K562 (cell line): Measurements from ENCODE around the gene PAXIP1. TPM values are rescaled to one million over a fixed set of nuclear protein-coding genes. Genes with fewer than 3 reads are reported as not detected.

Experiments
- ATAC-seq: fragments of 200-7000 bp; cut with Tn5 transposase; 3 replicates; pipeline ENCODE4 v1.9.1; 2020; ENCODE audit warnings: moderate library complexity
- BruUV-seq: library from RNA; stranded (reverse); fragments of 400-500 nt; replicated peaks from 2 replicates; lab custom pipeline; 2021; lab: Mats Ljungman, UMichigan
- CTCF ChIA-PET: fragments of 300-600 bp; formaldehyde crosslinking; extraction: SDS; loops from one replicate; lab custom pipeline; 2021; ENCODE audit warnings: low intra/inter-chr PET ratio; lab: Yijun Ruan, JAX
- POLR2A ChIA-PET: fragments of 300-600, 350-650 bp; sonication (Branson Sonifier 250); formaldehyde crosslinking; extraction: SDS; loops from one replicate; lab custom pipeline; 2021; ENCODE audit warnings: antibody characterized with exemption, inconsistent platforms; lab: Yijun Ruan, JAX
- DNase-seq, 4 experiments: peaks; one replicate each; pipeline versions ENCODE4 v3.0.0 to v3.0.0-alpha.2; 2011 to 2018; ENCODE audit warnings: low spot score in 3 of 4, mixed read lengths in 3 of 4; ENCODE audit errors: extremely low read depth in 1 of 4
- FAIRE-seq: peaks from 2 replicates; lab custom pipeline; 2011; peaks lifted over from hg19 to GRCh38; lab: Jason Lieb, UNC
- H2AFZ ChIP-seq: 2 replicates; pipeline ENCODE4 v1.6.0; 2011; ENCODE audit warnings: low read depth, low read length, control low read depth, inconsistent platforms
- H3K27ac ChIP-seq: fragments of 200-600 bp; 3 replicates; pipeline ENCODE4 v1.8.0; 2011; ENCODE audit warnings: low read depth, mild to moderate bottlenecking, control low read depth, inconsistent platforms, low read length, moderate library complexity, mixed read lengths; ENCODE audit errors: extremely low read depth
- H3K27me3 ChIP-seq, 2 experiments: fragments of 300-600 bp in 1 of 2; 2 replicates in 1 of 2; 3 replicates in 1 of 2; pipeline versions ENCODE4 v1.6.0 to v1.8.0; 2011; ENCODE audit warnings: inconsistent platforms in 2 of 2, low read length in 2 of 2, mild to moderate bottlenecking in 1 of 2, mixed read lengths in 1 of 2, moderate library complexity in 1 of 2; ENCODE audit not compliant: control insufficient read depth in 2 of 2, insufficient read depth in 2 of 2
- H3K36me3 ChIP-seq: fragments of 300-600 bp; 3 replicates; pipeline ENCODE4 v1.8.0; 2011; ENCODE audit warnings: mild to moderate bottlenecking, low read length, inconsistent platforms; ENCODE audit not compliant: control insufficient read depth, insufficient read depth
- H3K4me1 ChIP-seq, 2 experiments: fragments of 200-600 bp in 1 of 2; replicated peaks in 1 of 2; 2 replicates in 1 of 2; 3 replicates in 1 of 2; pipeline versions ENCODE4 v1.5.1 to v1.8.0; 2011; ENCODE audit warnings: inconsistent platforms in 2 of 2, low read length in 2 of 2, mild to moderate bottlenecking in 1 of 2, mixed read lengths in 1 of 2, moderate library complexity in 1 of 2; ENCODE audit not compliant: control insufficient read depth in 2 of 2, insufficient read depth in 2 of 2
- H3K4me2 ChIP-seq: 2 replicates; pipeline ENCODE4 v1.6.1; 2011; ENCODE audit warnings: low read length, control low read depth, inconsistent platforms, mixed read lengths; ENCODE audit not compliant: insufficient read depth
- H3K4me3 ChIP-seq: fragments of 200-600 bp; sonication (generic), shearing (Covaris generic); 2 replicates; pipeline ENCODE4 v1.5.1; 2016; ENCODE audit warnings: control low read depth, inconsistent platforms
- H3K79me2 ChIP-seq: fragments of 200-600 bp; 3 replicates; pipeline ENCODE4 v1.8.0; 2011; ENCODE audit warnings: low read length, inconsistent platforms; ENCODE audit not compliant: control insufficient read depth, insufficient read depth
- H3K9ac ChIP-seq, 2 experiments: 2 replicates each; pipeline versions ENCODE4 v1.6.0 to v1.6.1; 2011; ENCODE audit warnings: low read depth in 2 of 2, low read length in 2 of 2, control low read depth in 1 of 2, inconsistent platforms in 1 of 2, mild to moderate bottlenecking in 1 of 2, mixed read lengths in 1 of 2; ENCODE audit not compliant: insufficient read depth in 1 of 2
- H3K9me1 ChIP-seq: one replicate; pipeline ENCODE4 v1.6.0; 2011; ENCODE audit warnings: inconsistent platforms, mild to moderate bottlenecking, low read length, moderate library complexity; ENCODE audit not compliant: control insufficient read depth, insufficient read depth
- H3K9me3 ChIP-seq: replicated peaks from 2 replicates; pipeline ENCODE4 v1.5.1; 2011; ENCODE audit warnings: low read depth, low read length, inconsistent platforms; ENCODE audit not compliant: control insufficient read depth, insufficient read depth
- H4K20me1 ChIP-seq: replicated peaks from 2 replicates; pipeline ENCODE4 v1.6.1; 2011; ENCODE audit warnings: low read length, inconsistent platforms, mixed read lengths; ENCODE audit not compliant: control insufficient read depth, insufficient read depth
- FOXA3 ChIP-seq, 2 experiments: fragments of 450-650 bp in 1 of 2; sonication (generic) in 1 of 2; formaldehyde crosslinking; IDR thresholded peaks in 1 of 2; conservative IDR thresholded peaks in 1 of 2; 2 replicates each; pipeline versions ENCODE4 v1.4.0 to v1.8.0; 2020 to 2022; ENCODE audit warnings: mild to moderate bottlenecking in 2 of 2, missing genetic modification reagents in 1 of 2
- GABPA ChIP-seq: fragments of 200-800 bp; sonication (Bioruptor generic); conservative IDR thresholded peaks from 2 replicates; pipeline ENCODE4 v1.6.1; 2016; ENCODE audit warnings: low read depth, missing genetic modification characterization, missing compliant biosample characterization
- HIVEP1 ChIP-seq: fragments of 250-450 bp; sonication (Bioruptor Pico); IDR thresholded peaks from 2 replicates; pipeline ENCODE4 v1.4.0; 2020; ENCODE audit warnings: mild to moderate bottlenecking
- SMC3 ChIP-seq: conservative IDR thresholded peaks from 2 replicates; pipeline ENCODE4 v1.6.1; 2011; ENCODE audit warnings: low read depth, low read length, improper control_type of control experiment; ENCODE audit not compliant: insufficient read depth
- SP2 ChIP-seq: IDR thresholded peaks from 2 replicates; pipeline ENCODE4 v1.6.1; 2011; ENCODE audit warnings: mild to moderate bottlenecking, low read depth, low read length, moderate library complexity; ENCODE audit not compliant: poor library complexity, severe bottlenecking; ENCODE audit errors: extremely low read depth
- SPI1 ChIP-seq: IDR thresholded peaks from 2 replicates; pipeline ENCODE4 v1.6.1; 2011; ENCODE audit warnings: low read depth, low read length, control low read depth, borderline replicate concordance
- WGBS: fragments of 100-300 bp; shearing (Covaris generic); methylation state at CpG from one replicate; pipeline ENCODE4 v1.1.6; 2016; ENCODE audit warnings: low coverage, mixed read lengths; ENCODE audit not compliant: insufficient coverage; ENCODE audit errors: missing lambda C conversion rate; 5-methylcytosine and 5-hydroxymethylcytosine counted together
- in situ Hi-C: fragments of 300-500 bp; cut with MboI; formaldehyde crosslinking; loops from 4 replicates; pipeline ENCODE4 v1.15.0; 2018; ENCODE audit warnings: inconsistent platforms, mixed read lengths
- intact Hi-C: fragments of 100-400 bp; cut with micrococcal nuclease; formaldehyde crosslinking; loops from 2 replicates; pipeline ENCODE4 v1.14.2; 2022
- polyA plus RNA-seq, 8 experiments: library from polyadenylated mRNA; depleted of rRNA in 4 of 8; stranded (reverse) in 5 of 8; unstranded in 3 of 8; fragments of >200 nt; fragmentation: Nextera tagmentation in 2 of 8; fragmentation: Illumina TruSeq in 1 of 8; extraction: Ambion mirVana in 2 of 8; extraction: Trizol in 1 of 8; gene quantifications; 2 replicates each; pipeline versions ENCODE4 v1.2.1 to v1.2.3, GENCODE V29; 2011 to 2014; ENCODE audit warnings: inconsistent platforms in 1 of 8, missing spikeins in 1 of 8
- total RNA-seq, 7 experiments: library from RNA; depleted of rRNA in 6 of 7; stranded (reverse); fragments of >200 nt in 6 of 7; fragmentation: Illumina TruSeq in 2 of 7; extraction: Trizol in 2 of 7; gene quantifications; 2 replicates each; pipeline versions ENCODE4 v1.2.1 to v1.2.3, GENCODE V29; 2011 to 2021; ENCODE audit warnings: low replicate concordance in 1 of 7
- TF ChIP-seq, protein P1 (sequence below), 2 experiments: fragments of 450-650 bp in 1 of 2; IDR thresholded peaks; 2 replicates each; pipeline ENCODE4 v1.6.1; 2011 to 2017; ENCODE audit warnings: low read depth in 2 of 2, antibody characterized with exemption in 1 of 2, borderline replicate concordance in 1 of 2, low read length in 1 of 2, mild to moderate bottlenecking in 1 of 2, mixed read lengths in 1 of 2; ENCODE audit not compliant: control insufficient read depth in 1 of 2
- TF ChIP-seq, protein P2 (sequence below): fragments of 250-450 bp; sonication (Bioruptor Pico); IDR thresholded peaks from 2 replicates; pipeline ENCODE4 v1.6.1; 2021; ENCODE audit warnings: mild to moderate bottlenecking
- TF ChIP-seq, protein P3 (sequence below), 2 experiments: IDR thresholded peaks in 1 of 2; conservative IDR thresholded peaks in 1 of 2; 2 replicates each; pipeline ENCODE4 v1.6.1; 2016; ENCODE audit warnings: low read depth in 2 of 2, mild to moderate bottlenecking in 1 of 2, missing compliant biosample characterization in 1 of 2, missing genetic modification characterization in 1 of 2, moderate library complexity in 1 of 2

PAXIP1 gene
- total and polyA plus RNA-seq, 9 of the 15 experiments (the other 6 are each of a cell fraction or from before 2014, with no cell fraction given): 9.7 to 37.9 (median 28.4) TPM

DNA sequence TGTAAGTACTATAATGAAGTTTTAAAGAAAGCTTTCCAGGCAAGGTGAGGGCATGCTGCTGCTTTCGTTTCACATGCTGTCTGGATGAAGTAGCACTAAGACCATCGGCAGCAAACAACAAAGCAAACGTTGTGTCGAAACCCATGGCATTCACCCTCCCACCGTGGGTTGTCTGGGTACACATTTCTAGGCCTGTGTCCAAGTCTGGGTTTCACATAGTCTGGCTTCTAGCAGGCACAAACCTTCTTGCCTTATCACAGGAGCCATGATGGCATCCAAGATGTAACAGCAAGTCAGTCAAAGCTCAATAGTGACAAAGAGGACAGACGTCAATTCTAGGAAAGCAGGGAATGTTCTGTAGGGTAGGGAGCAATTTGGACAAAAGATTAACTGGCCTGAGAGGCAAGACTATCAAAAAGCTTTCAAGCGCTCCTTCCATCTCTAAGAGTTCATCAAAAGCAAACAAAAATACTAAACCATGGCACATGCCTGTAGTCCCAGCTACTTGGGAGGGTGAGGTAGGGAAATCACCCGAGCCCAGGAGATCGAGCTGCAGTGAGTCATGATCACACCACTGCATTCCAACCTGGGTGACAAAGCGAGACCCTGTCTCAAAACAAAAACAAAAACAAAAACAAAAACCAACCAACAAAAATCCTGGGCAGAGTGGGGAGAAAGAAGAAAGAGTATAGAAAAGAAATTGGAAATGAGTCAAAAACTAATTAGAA is 42.7 kb downstream of the PAXIP1 start:
- intact Hi-C loops (no loop called here), in situ Hi-C loops (no loop called here)
- WGBS: 92% methylated on average over 10 of the region's 10 CpGs
- no peak overlapping the region for H3K4me2 ChIP-seq
- ATAC-seq (no peak), FAIRE-seq (no peak), DNase-seq (no peak)
- H3K4me3 ChIP-seq: no peak overlapping the region
- H2AFZ ChIP-seq: no peak overlapping the region
- peaks cover 97% of the 10 kb centered on the region for H3K36me3 ChIP-seq
- H3K79me2 ChIP-seq: no peaks in the 10 kb centered on the region
- H3K9me1 ChIP-seq: no peaks in the 10 kb centered on the region
- CTCF ChIA-PET: no interaction called here
- BruUV-seq: no TSS peak
- no peak overlapping the region for H3K27ac ChIP-seq
- POLR2A ChIA-PET: interaction anchor here (0.6 to 0.7 kb wide), 2 partner anchors 169 to 1078 kb away, joined by 3 to 4 read pairs; no protein-coding TSS in a partner anchor
- H3K27me3 ChIP-seq: no peaks in the 10 kb centered on the region
- H3K9me3 ChIP-seq: no peaks in the 10 kb centered on the region
- H3K4me1 ChIP-seq: no peaks in the 10 kb centered on the region
- no peak overlapping the region for H3K9ac ChIP-seq
- H4K20me1 ChIP-seq: no peaks in the 10 kb centered on the region
- TF ChIP-seq HIVEP1 (CRISPR knock-in tag) (no peak), GABPA (no peak), FOXA3 (CRISPR knock-in tag; conservative IDR thresholded peaks at IDR 0.05 in 1 of 2, IDR thresholded peaks at IDR 0.05 in 1 of 2) (no peak), SP2 (no peak), SMC3 (no peak), SPI1 (no peak)
- TF ChIP-seq, protein P1, sequence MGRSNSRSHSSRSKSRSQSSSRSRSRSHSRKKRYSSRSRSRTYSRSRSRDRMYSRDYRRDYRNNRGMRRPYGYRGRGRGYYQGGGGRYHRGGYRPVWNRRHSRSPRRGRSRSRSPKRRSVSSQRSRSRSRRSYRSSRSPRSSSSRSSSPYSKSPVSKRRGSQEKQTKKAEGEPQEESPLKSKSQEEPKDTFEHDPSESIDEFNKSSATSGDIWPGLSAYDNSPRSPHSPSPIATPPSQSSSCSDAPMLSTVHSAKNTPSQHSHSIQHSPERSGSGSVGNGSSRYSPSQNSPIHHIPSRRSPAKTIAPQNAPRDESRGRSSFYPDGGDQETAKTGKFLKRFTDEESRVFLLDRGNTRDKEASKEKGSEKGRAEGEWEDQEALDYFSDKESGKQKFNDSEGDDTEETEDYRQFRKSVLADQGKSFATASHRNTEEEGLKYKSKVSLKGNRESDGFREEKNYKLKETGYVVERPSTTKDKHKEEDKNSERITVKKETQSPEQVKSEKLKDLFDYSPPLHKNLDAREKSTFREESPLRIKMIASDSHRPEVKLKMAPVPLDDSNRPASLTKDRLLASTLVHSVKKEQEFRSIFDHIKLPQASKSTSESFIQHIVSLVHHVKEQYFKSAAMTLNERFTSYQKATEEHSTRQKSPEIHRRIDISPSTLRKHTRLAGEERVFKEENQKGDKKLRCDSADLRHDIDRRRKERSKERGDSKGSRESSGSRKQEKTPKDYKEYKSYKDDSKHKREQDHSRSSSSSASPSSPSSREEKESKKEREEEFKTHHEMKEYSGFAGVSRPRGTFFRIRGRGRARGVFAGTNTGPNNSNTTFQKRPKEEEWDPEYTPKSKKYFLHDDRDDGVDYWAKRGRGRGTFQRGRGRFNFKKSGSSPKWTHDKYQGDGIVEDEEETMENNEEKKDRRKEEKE (IDR thresholded peaks at IDR 0.05; ENCODE audit: borderline replicate concordance in 1 of 2, control insufficient read depth in 1 of 2, low read depth in 2 of 2, low read length in 1 of 2): no peak
- TF ChIP-seq, protein P2, sequence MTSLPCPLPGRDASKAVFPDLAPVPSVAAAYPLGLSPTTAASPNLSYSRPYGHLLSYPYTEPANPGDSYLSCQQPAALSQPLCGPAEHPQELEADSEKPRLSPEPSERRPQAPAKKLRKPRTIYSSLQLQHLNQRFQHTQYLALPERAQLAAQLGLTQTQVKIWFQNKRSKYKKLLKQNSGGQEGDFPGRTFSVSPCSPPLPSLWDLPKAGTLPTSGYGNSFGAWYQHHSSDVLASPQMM (CRISPR knock-in tag): no peak
- TF ChIP-seq, protein P3, sequence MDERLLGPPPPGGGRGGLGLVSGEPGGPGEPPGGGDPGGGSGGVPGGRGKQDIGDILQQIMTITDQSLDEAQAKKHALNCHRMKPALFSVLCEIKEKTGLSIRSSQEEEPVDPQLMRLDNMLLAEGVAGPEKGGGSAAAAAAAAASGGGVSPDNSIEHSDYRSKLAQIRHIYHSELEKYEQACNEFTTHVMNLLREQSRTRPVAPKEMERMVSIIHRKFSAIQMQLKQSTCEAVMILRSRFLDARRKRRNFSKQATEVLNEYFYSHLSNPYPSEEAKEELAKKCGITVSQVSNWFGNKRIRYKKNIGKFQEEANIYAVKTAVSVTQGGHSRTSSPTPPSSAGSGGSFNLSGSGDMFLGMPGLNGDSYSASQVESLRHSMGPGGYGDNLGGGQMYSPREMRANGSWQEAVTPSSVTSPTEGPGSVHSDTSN (CRISPR knock-in tag; IDR thresholded peaks at IDR 0.05; ENCODE audit: low read depth): no peak
- TF ChIP-seq, protein P3 (tag; conservative IDR thresholded peaks at IDR 0.05; ENCODE audit: low read depth): no peak
